ENCODE data around the gene UGT8.

The UGT8 gene

GRCh38 chr4:114694770-114695169 is 96.2 kb downstream of the UGT8 start:
- no peak for DNase-seq

GRCh38 chr4:114698231-114698630 is 99.6 kb downstream of the UGT8 start:
- no peak for DNase-seq

- DNase-seq, result no peak
These were observed 102.9 kb downstream of the UGT8 start for GRCh38 chr4:114701491-114701890.

- no peak for DNase-seq
These were observed 118.8 kb downstream of the UGT8 start for GRCh38 chr4:114717432-114717831.

GRCh38 chr4:114725066-114725465 is 126.5 kb downstream of the UGT8 start:
- no peak for DNase-seq

GRCh38 chr4:114727461-114727860 is 128.9 kb downstream of the UGT8 start:
- DNase-seq, result no peak

Data from activated CD4-positive, CD25-positive, alpha-beta regulatory T cell (primary cell).